Aorta (tissue), 5 donors: ENCODE data around the gene TTI1. TPM values are rescaled to one million over a fixed set of nuclear protein-coding genes. Genes with fewer than 3 reads are reported as not detected.

Experiments
- ATAC-seq: fragments of 200-7000 bp; cut with Tn5 transposase; one replicate; pipeline ENCODE4 v1.9.1; 2022; ENCODE audit warnings: moderate library complexity; ENCODE audit not compliant: low FRiP score
- DNase-seq, 2 donors: peaks; one replicate each; pipeline ENCODE4 v3.0.0-alpha.2; 2020
- H3K27ac ChIP-seq, 2 donors: one replicate each; pipeline ENCODE4 v1.5.1; 2013; ENCODE audit warnings: low read length in 2 of 2, mild to moderate bottlenecking in 2 of 2, moderate library complexity in 2 of 2, control low read depth in 1 of 2, inconsistent platforms in 1 of 2, low read depth in 1 of 2
- H3K27me3 ChIP-seq, 2 donors: one replicate each; pipeline ENCODE4 v1.6.1; 2013; ENCODE audit warnings: control low read depth in 1 of 2, low read length in 1 of 2, mild to moderate bottlenecking in 1 of 2, moderate library complexity in 1 of 2; ENCODE audit not compliant: insufficient read depth in 2 of 2, control insufficient read depth in 1 of 2
- H3K36me3 ChIP-seq, 2 donors: one replicate each; pipeline ENCODE4 v1.6.1; 2013; ENCODE audit warnings: control low read depth in 1 of 2, low read length in 1 of 2, mild to moderate bottlenecking in 1 of 2; ENCODE audit not compliant: insufficient read depth in 2 of 2, control insufficient read depth in 1 of 2
- H3K4me1 ChIP-seq, 2 donors: one replicate each; pipeline ENCODE4 v1.6.1; 2013; ENCODE audit warnings: low read length in 2 of 2, control low read depth in 1 of 2, mild to moderate bottlenecking in 1 of 2, moderate library complexity in 1 of 2; ENCODE audit not compliant: insufficient read depth in 2 of 2, control insufficient read depth in 1 of 2
- H3K4me3 ChIP-seq, 2 donors: one replicate each; pipeline ENCODE4 v1.5.1; 2013; ENCODE audit warnings: low read length in 2 of 2, control low read depth in 1 of 2, mild to moderate bottlenecking in 1 of 2
- H3K9me3 ChIP-seq: one replicate; pipeline ENCODE4 v1.6.1; 2013; ENCODE audit warnings: mild to moderate bottlenecking, low read length; ENCODE audit not compliant: control insufficient read depth
- WGBS, 2 donors: extraction: QIAGEN DNeasy Blood & Tissue Kit; methylation state at CpG; one replicate each; pipeline ENCODE4 v1.1.7; 2013; 5-methylcytosine and 5-hydroxymethylcytosine counted together
- intact Hi-C, 2 donors: fragments of 100-400 bp; cut with DNase I; formaldehyde crosslinking; loops; one replicate each; pipeline versions ENCODE4 v1.14.2 to v1.15.0; 2022
- polyA plus RNA-seq, 2 donors: library from polyadenylated mRNA; stranded (reverse); fragments of 200-250 nt; gene quantifications; one replicate each; pipeline ENCODE4 v1.2.3, GENCODE V29; 2013
- total RNA-seq, 2 donors: library from RNA; stranded (reverse); fragmentation: NEBNext Ultra II Directional; extraction: Animal tissue kit (Norgen Biotek cat#: 25700); gene quantifications; one replicate each; pipeline ENCODE4 v1.2.1, GENCODE V29; 2021
- donor health status: healthy with polysubstance abuse.
- donor health status: Bipolar disorder and iron deficiency.
- donor health status: DM: no; HTN: no; CAD: no.
- donor health status: DM: no; HTN: no; CAD: no.
- donor health status: DM: yes; HTN: yes; CAD: no.

TTI1 gene
- total and polyA plus RNA-seq, 4 donors, result 2.3 to 15.1 (median 8.2) TPM

GRCh38 chr20:37977338-37977737 is 55.9 kb downstream of the TTI1 start:
- 27 to 38% methylated on average over 7 to 12 of the region's 12 CpGs for WGBS, 2 donors

GRCh38 chr20:37976887-37977286 is 56.4 kb downstream of the TTI1 start:
- DNase-seq, result no peak
- 67 to 70% methylated on average over 10 of the region's 10 CpGs for whole genome bisulfite sequencing, 2 donors
- intact Hi-C loops, result no loop called here
- Histone ChIP-seq H3K9me3 (no peaks in the 10 kb centered on the region), H3K27ac (no peak overlapping the region), H3K27me3 (no peaks in the 10 kb centered on the region), H3K4me1 (no peaks in the 10 kb centered on the region), H3K36me3 (peaks cover 0 to 3% of the 10 kb centered on the region in 2 donors), H3K4me3 (no peak overlapping the region)
- ATAC-seq, result no peak

More at GRCh38 chr20:37977338-37977737, 55.9 kb downstream of the TTI1 start:
- Histone ChIP-seq H3K9me3 (no peaks in the 10 kb centered on the region), H3K4me1 (no peaks in the 10 kb centered on the region), H3K36me3 (peaks cover 0 to 3% of the 10 kb centered on the region in 2 donors), H3K4me3 (no peak overlapping the region), H3K27me3 (no peaks in the 10 kb centered on the region), H3K27ac (no peak overlapping the region)
- no peak for ATAC-seq
- intact Hi-C loops, result no loop called here
- no peak for DNase-seq

- intact Hi-C loops, result no loop called here
- DNase-seq (peak in 1 of 2 donors; percentile 27), ATAC-seq (no peak)
- WGBS, 2 donors, result 86 to 90% methylated on average over 12 of the region's 12 CpGs
- H3K27me3 ChIP-seq, result no peaks in the 10 kb centered on the region
- H3K4me3 ChIP-seq, result no peak overlapping the region
- no peaks in the 10 kb centered on the region for H3K36me3 ChIP-seq
- H3K27ac ChIP-seq, result no peak overlapping the region
- H3K4me1 ChIP-seq, result no peaks in the 10 kb centered on the region
- H3K9me3 ChIP-seq, result peaks cover 5% of the 10 kb centered on the region
Measured at GRCh38 chr20:37973059-37973910, 60.0 kb downstream of the TTI1 start.

GRCh38 chr20:37972256-37973058 is 60.8 kb downstream of the TTI1 start:
- Histone ChIP-seq H3K27me3 (no peaks in the 10 kb centered on the region), H3K9me3 (peaks cover 5% of the 10 kb centered on the region), H3K36me3 (no peaks in the 10 kb centered on the region), H3K4me3 (no peak overlapping the region), H3K27ac (no peak overlapping the region), H3K4me1 (no peaks in the 10 kb centered on the region)
- DNase-seq (peak in 1 of 2 donors; percentile 19), ATAC-seq (no peak)
- intact Hi-C loops, result no loop called here
- 87 to 88% methylated on average over 7 of the region's 7 CpGs for WGBS, 2 donors

- intact Hi-C loops, result no loop called here
- no peak overlapping the region for H3K4me3 ChIP-seq
- no peaks in the 10 kb centered on the region for H3K36me3 ChIP-seq
- H3K27ac ChIP-seq, result no peak overlapping the region
- WGBS, 2 donors, result 94 to 96% methylated on average over 5 of the region's 5 CpGs
- DNase-seq (no peak), ATAC-seq (no peak)
- H3K9me3 ChIP-seq, result peaks cover 5% of the 10 kb centered on the region
- H3K27me3 ChIP-seq, result no peaks in the 10 kb centered on the region
- no peaks in the 10 kb centered on the region for H3K4me1 ChIP-seq
Measured at GRCh38 chr20:37971561-37972127, 61.6 kb downstream of the TTI1 start.

- H3K4me1 ChIP-seq, result no peaks in the 10 kb centered on the region
- ATAC-seq (no peak), DNase-seq (no peak)
- H3K27ac ChIP-seq, result no peak overlapping the region
- H3K36me3 ChIP-seq, result no peaks in the 10 kb centered on the region
- H3K9me3 ChIP-seq, result peaks cover 5% of the 10 kb centered on the region
- no peak overlapping the region for H3K4me3 ChIP-seq
- no peaks in the 10 kb centered on the region for H3K27me3 ChIP-seq
- intact Hi-C loops, result no loop called here
Measured at GRCh38 chr20:37970856-37971245, 62.4 kb downstream of the TTI1 start.

- WGBS, 2 donors, result 82 to 84% methylated on average over 7 of the region's 7 CpGs
- H3K4me1 ChIP-seq, result no peaks in the 10 kb centered on the region
- no peak overlapping the region for H3K4me3 ChIP-seq
- no peak overlapping the region for H3K27ac ChIP-seq
- H3K36me3 ChIP-seq, result no peaks in the 10 kb centered on the region
- DNase-seq (no peak), ATAC-seq (no peak)
- intact Hi-C loops, result no loop called here
- peaks cover 7% of the 10 kb centered on the region for H3K9me3 ChIP-seq
- H3K27me3 ChIP-seq, result no peaks in the 10 kb centered on the region
Measured at GRCh38 chr20:37969949-37970855, 63.1 kb downstream of the TTI1 start.

- WGBS, 2 donors, result 46 to 59% methylated on average over 6 of the region's 6 CpGs
Measured at GRCh38 chr20:37968841-37969401, 64.3 kb downstream of the TTI1 start.

More at GRCh38 chr20:37968841-37969401, 64.3 kb downstream of the TTI1 start:
- intact Hi-C loops, result no loop called here
- no peak for ATAC-seq
- DNase-seq, result no peak
- Histone ChIP-seq H3K27me3 (no peaks in the 10 kb centered on the region), H3K4me3 (no peak overlapping the region), H3K4me1 (no peaks in the 10 kb centered on the region), H3K9me3 (peaks cover 7% of the 10 kb centered on the region), H3K36me3 (no peaks in the 10 kb centered on the region), H3K27ac (no peak overlapping the region)
